GM21423 (cell line): ENCODE results near the gene CD99L2.
"Not testable (repeated sequence)": the region's sequence is repeated elsewhere in the genome, so short reads cannot be mapped to it uniquely, and the experiment has no call there.

Experiments
- ATAC-seq: cut with Tn5 transposase; IDR thresholded peaks from one replicate; pipeline ENCODE4 v1.9.1; 2021; ENCODE audit warnings: mild to moderate bottlenecking, moderate library complexity; ENCODE audit not compliant: unreplicated experiment

Gene CD99L2

GRCh38 chrX:150897421-150898320, 797 bp downstream of the CD99L2 start:
- ATAC-seq, result no peak

DNA sequence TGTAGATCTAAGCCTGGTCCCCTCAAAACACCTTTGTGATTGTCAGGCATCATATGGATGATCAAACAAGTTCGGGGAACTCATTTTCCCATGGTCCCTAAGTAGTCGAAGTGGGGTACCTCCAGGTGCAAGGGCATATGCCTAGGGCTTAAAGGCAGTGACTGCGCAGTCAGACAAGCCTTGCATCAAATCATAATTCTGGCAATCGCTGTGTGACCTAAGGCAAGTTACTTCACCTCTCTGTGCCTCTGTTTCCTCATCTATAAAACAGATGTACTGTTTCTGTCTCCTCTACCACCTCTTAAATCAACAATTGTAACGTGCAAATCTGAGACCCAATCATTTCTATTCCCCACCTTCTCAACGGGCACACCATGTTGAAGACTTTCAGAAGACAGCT, 1.8 kb downstream of the CD99L2 start:
- no peak for ATAC-seq

DNA sequence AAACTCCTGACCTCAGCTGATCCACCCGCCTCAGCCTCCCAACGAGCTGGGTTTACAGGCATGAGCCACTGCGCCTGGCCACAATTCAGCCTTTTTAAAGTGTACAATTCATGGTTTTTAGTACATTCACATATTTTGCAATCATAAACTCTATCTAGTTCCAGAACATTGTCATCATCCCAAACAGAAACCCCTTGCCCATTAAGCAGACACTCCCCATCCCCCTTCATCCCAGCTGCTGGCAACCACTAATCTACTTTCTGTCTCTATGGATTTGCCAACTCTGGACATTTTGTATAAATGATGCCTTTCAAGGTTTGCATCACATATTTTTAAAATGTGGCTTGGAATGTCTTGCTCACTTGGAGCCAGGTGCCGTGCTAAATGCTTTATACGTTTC, 4.5 kb downstream of the CD99L2 start:
- ATAC-seq, result no peak

GRCh38 chrX:150889131-150889530, 9.3 kb downstream of the CD99L2 start:
- no peak for ATAC-seq

GRCh38 chrX:150887906-150888465, 10.5 kb downstream of the CD99L2 start:
- no peak for ATAC-seq

DNA sequence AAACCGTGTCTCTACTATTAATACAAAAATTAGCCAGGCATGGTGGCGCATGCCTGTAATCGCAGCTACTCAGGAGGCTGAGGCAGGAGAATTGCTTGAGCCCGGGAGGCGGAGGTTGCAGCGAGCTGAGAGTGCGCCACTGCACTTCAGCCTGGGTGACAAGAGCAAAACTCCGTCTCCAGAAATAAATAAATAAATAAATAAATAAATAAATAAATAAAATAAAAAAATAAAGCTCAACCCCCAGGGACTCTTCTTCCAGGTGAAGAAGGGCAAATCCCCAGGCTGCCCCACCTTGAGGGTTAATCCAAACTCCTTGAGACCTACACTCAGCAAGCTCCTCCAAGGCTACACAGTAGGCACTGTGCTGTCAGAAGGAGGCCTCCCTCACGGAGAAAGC, 11.2 kb downstream of the CD99L2 start:
- ATAC-seq, result not testable (repeated sequence)

GRCh38 chrX:150886381-150886780, 12.1 kb downstream of the CD99L2 start:
- no peak for ATAC-seq

GRCh38 chrX:150880808-150881165, 17.7 kb downstream of the CD99L2 start:
- no peak for ATAC-seq

- ATAC-seq, result peak; percentile 89
These were observed 18.3 kb downstream of the CD99L2 start for GRCh38 chrX:150879855-150880807.

DNA sequence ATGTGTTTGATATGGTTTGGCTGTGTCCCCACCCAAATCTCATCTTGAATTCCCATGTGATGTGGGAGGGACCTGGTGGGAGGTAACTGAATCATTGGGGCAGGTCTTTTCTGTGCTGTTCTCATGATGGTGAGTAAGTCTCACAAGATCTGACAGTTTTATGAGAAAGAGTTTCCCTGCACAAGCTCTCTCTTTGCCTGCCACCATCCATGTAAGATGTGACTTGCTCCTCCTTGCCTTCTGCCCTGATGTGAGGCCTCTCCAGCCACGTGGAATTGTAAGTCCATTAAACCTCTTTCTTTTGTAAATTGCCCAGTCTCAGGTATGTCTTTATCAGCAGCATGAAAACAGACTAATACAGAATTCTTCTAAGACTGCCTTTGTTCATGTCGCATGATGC, 22.8 kb downstream of the CD99L2 start:
- ATAC-seq, result not testable (repeated sequence)

- no peak for ATAC-seq
These were observed 24.0 kb downstream of the CD99L2 start for GRCh38 chrX:150874448-150874847.

GRCh38 chrX:150873616-150874015, 24.9 kb downstream of the CD99L2 start:
- ATAC-seq, result peak; percentile 79

GRCh38 chrX:150872773-150873336, 25.6 kb downstream of the CD99L2 start:
- no peak for ATAC-seq

DNA sequence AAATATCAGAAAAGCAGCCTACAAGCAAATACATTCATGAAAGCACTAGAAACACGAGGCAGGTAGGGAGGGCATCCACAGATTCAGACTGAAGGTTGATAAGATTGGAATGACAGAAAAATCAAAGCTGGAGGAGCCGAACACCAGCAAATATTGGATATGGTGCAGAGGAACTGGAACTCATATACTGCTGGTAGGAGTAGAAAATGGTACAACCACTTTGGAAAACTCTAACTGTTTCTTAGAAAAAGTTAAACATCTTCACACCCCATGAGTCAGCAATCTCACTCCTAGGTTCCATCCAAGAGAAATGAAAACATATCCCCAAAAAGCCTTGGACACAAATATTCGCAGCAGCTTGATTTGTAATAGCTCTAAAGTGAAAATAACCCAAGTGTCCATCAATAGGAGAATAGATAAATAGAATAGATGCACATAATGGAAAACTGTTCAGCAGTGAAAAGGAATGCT, 27.1 kb downstream of the CD99L2 start:
- ATAC-seq, result no peak

GRCh38 chrX:150870487-150871340, 27.8 kb downstream of the CD99L2 start:
- no peak for ATAC-seq

GRCh38 chrX:150870029-150870428, 28.4 kb downstream of the CD99L2 start:
- no peak for ATAC-seq

GRCh38 chrX:150869450-150869849, 29.0 kb downstream of the CD99L2 start:
- no peak for ATAC-seq

DNA sequence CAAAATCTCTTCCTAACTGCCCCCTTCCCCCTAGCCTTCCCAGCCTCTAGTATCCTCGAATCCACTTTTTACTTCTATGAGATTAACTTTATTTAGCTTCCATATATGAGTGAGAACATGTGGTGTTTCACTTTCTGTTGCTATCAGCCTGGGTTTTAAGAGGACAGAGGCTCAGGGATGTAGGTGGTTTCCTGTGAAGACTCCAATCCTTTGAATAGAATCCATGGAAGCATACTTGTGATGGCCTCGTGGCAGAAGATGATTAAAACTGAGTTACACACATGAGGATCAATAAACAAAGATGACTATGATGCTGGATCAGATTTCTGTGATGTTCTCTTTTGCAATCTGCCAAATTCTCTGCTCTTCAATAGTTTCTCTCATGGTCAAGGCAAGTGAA, 29.8 kb downstream of the CD99L2 start:
- no peak for ATAC-seq

- ATAC-seq, result no peak
These were observed 34.3 kb downstream of the CD99L2 start for GRCh38 chrX:150864127-150864526.

DNA sequence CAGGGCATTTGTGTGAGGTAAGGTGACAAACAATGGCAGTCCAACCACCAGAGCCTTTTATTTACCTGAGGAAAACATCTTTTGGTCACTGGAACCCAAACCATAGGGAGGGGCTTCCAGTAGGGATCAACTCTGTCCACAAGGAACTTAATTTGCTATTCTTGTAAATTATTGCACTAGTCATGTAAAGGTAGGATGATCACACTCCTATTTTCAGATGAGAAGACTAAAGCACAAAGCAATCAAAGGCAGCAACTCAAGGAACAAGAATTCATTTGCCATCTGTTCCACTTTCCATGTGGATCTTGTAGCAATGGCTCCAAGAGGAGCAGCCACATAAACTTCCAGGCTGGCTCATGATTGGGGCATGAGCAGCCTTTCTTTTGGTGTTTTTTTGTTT, 35.3 kb downstream of the CD99L2 start:
- no peak for ATAC-seq
